IMR-90 (cell line): Measurements from ENCODE around the gene ARRDC5. TPM values are rescaled to one million over a fixed set of nuclear protein-coding genes. Genes with fewer than 3 reads are reported as not detected.

Experiments used
- ATAC-seq: fragments of 200-7000 bp; cut with Tn5 transposase; 2 replicates; pipeline ENCODE4 v1.9.1; 2020; ENCODE audit warnings: low read depth, mild to moderate bottlenecking, moderate library complexity
- BruUV-seq: library from RNA; stranded (reverse); fragments of 400-500 nt; replicated peaks from 2 replicates; lab custom pipeline; 2021; lab: Mats Ljungman, UMichigan
- CTCF ChIA-PET: fragments of 300-600 bp; formaldehyde crosslinking; extraction: SDS; loops from one replicate; lab custom pipeline; 2021; ENCODE audit warnings: antibody characterized with exemption; lab: Yijun Ruan, JAX
- POLR2A ChIA-PET: fragments of 300-600 bp; sonication (Branson Sonifier 250); formaldehyde crosslinking; loops from one replicate; lab custom pipeline; 2022; ENCODE audit warnings: antibody characterized with exemption; ENCODE audit not compliant: unreplicated experiment; lab: Charles Lee
- DNase-seq: peaks from one replicate; pipeline ENCODE4 v3.0.0; 2013
- H2AFZ ChIP-seq: replicated peaks from 2 replicates; pipeline ENCODE3; 2013; ENCODE audit warnings: low read length, mild to moderate bottlenecking; ENCODE audit not compliant: poor library complexity
- H2AK5ac ChIP-seq: 2 replicates; pipeline ENCODE4 v1.6.1; 2013; ENCODE audit warnings: low read depth, low read length, inconsistent platforms
- H2AK9ac ChIP-seq: replicated peaks from 2 replicates; pipeline ENCODE3; 2013; ENCODE audit warnings: mild to moderate bottlenecking, low read depth, low read length, moderate library complexity; ENCODE audit not compliant: poor library complexity
- H2BK120ac ChIP-seq: 2 replicates; pipeline ENCODE4 v1.6.1; 2013; ENCODE audit warnings: low read depth, low read length, inconsistent platforms
- H2BK15ac ChIP-seq: 3 replicates; pipeline ENCODE4 v1.6.1; 2013; ENCODE audit warnings: low read depth, low read length, inconsistent platforms
- H2BK20ac ChIP-seq: 2 replicates; pipeline ENCODE4 v1.6.1; 2013; ENCODE audit warnings: low read depth, mild to moderate bottlenecking, inconsistent platforms, low read length, moderate library complexity
- H2BK5ac ChIP-seq: 2 replicates; pipeline ENCODE4 v1.6.1; 2013; ENCODE audit warnings: mild to moderate bottlenecking, low read depth, low read length, inconsistent platforms; ENCODE audit not compliant: poor library complexity, severe bottlenecking
- H3K14ac ChIP-seq: replicated peaks from 2 replicates; pipeline ENCODE4 v1.6.1; 2013; ENCODE audit warnings: low read depth, low read length, inconsistent platforms
- H3K18ac ChIP-seq: 2 replicates; pipeline ENCODE4 v1.6.1; 2013; ENCODE audit warnings: low read depth, low read length, control low read depth
- H3K23ac ChIP-seq: 2 replicates; pipeline ENCODE4 v1.6.1; 2013; ENCODE audit warnings: low read depth, low read length, inconsistent platforms
- H3K27ac ChIP-seq: 2 replicates; pipeline ENCODE4 v1.5.1; 2013; ENCODE audit warnings: mild to moderate bottlenecking, control low read depth, low read length; ENCODE audit not compliant: insufficient read depth
- H3K27me3 ChIP-seq: 2 replicates; pipeline ENCODE4 v1.6.1; 2013; ENCODE audit warnings: low read length; ENCODE audit not compliant: control insufficient read depth, insufficient read depth
- H3K36me3 ChIP-seq: 2 replicates; pipeline ENCODE4 v1.6.1; 2013; ENCODE audit warnings: low read length, mixed read lengths; ENCODE audit not compliant: control insufficient read depth, insufficient read depth
- H3K4ac ChIP-seq: 2 replicates; pipeline ENCODE4 v1.6.1; 2013; ENCODE audit warnings: low read depth, low read length, inconsistent platforms
- H3K4me1 ChIP-seq: 2 replicates; pipeline ENCODE4 v1.6.1; 2013; ENCODE audit warnings: low read length, mixed read lengths; ENCODE audit not compliant: control insufficient read depth, insufficient read depth
- H3K4me2 ChIP-seq: 2 replicates; pipeline ENCODE4 v1.6.1; 2013; ENCODE audit warnings: low read depth, mild to moderate bottlenecking, control low read depth, low read length, moderate library complexity
- H3K4me3 ChIP-seq: 2 replicates; pipeline ENCODE4 v1.5.1; 2013; ENCODE audit warnings: low read depth, mild to moderate bottlenecking, control low read depth, low read length, moderate library complexity; ENCODE audit not compliant: insufficient read depth
- H3K56ac ChIP-seq: 2 replicates; pipeline ENCODE4 v1.6.1; 2013; ENCODE audit warnings: low read length, inconsistent platforms; ENCODE audit not compliant: insufficient read depth; ENCODE audit errors: extremely low read depth
- H3K79me1 ChIP-seq, 2 experiments: 2 replicates each; pipeline ENCODE4 v1.6.1; 2013; ENCODE audit warnings: low read length in 2 of 2, inconsistent platforms in 1 of 2, low read depth in 1 of 2
- H3K9ac ChIP-seq: 2 replicates; pipeline ENCODE4 v1.6.1; 2013; ENCODE audit warnings: low read depth, low read length, control low read depth
- H3K9me1 ChIP-seq: 2 replicates; pipeline ENCODE4 v1.6.1; 2013; ENCODE audit warnings: low read length, inconsistent platforms; ENCODE audit not compliant: insufficient read depth
- H3K9me3 ChIP-seq: 2 replicates; pipeline ENCODE4 v1.6.1; 2013; ENCODE audit warnings: low read length; ENCODE audit not compliant: control insufficient read depth, insufficient read depth
- H4K20me1 ChIP-seq: 2 replicates; pipeline ENCODE4 v1.6.1; 2013; ENCODE audit warnings: low read length, inconsistent platforms; ENCODE audit not compliant: insufficient read depth
- H4K5ac ChIP-seq: 2 replicates; pipeline ENCODE4 v1.6.1; 2013; ENCODE audit warnings: mild to moderate bottlenecking, low read depth, low read length, control low read depth
- H4K8ac ChIP-seq, 2 experiments: 2 replicates each; pipeline ENCODE4 v1.6.1; 2013; ENCODE audit warnings: low read depth in 2 of 2, low read length in 2 of 2, control low read depth in 1 of 2, inconsistent platforms in 1 of 2
- H4K91ac ChIP-seq: 2 replicates; pipeline ENCODE4 v1.6.1; 2013; ENCODE audit warnings: low read depth, low read length, inconsistent platforms; ENCODE audit not compliant: insufficient read depth
- BHLHE40 ChIP-seq: fragments of 150-350 bp; IDR thresholded peaks from 2 replicates; pipeline ENCODE4 v1.6.1; 2016; ENCODE audit warnings: mild to moderate bottlenecking, low read depth, low read length
- ELK1 ChIP-seq: fragments of 150-350 bp; IDR thresholded peaks from 2 replicates; pipeline ENCODE4 v1.6.1; 2016; ENCODE audit warnings: low read depth, mild to moderate bottlenecking, low read length, moderate library complexity, borderline replicate concordance
- FOS ChIP-seq: fragments of 150-350 bp; IDR thresholded peaks from 2 replicates; pipeline ENCODE4 v1.6.1; 2016; ENCODE audit warnings: low read depth, low read length
- MAFK ChIP-seq: IDR thresholded peaks from 2 replicates; pipeline ENCODE4 v1.6.1; 2012; ENCODE audit warnings: low read depth, low read length, improper control_type of control experiment
- MAZ ChIP-seq: IDR thresholded peaks from 2 replicates; pipeline ENCODE4 v1.6.1; 2012; ENCODE audit warnings: low read depth, mild to moderate bottlenecking, low read length, improper control_type of control experiment, moderate library complexity, borderline replicate concordance
- MXI1 ChIP-seq: IDR thresholded peaks from 2 replicates; pipeline ENCODE4 v1.6.1; 2012; ENCODE audit warnings: low read depth, mild to moderate bottlenecking, low read length, moderate library complexity, borderline replicate concordance
- POLR2A ChIP-seq: IDR thresholded peaks from 2 replicates; pipeline ENCODE4 v1.6.1; 2012; ENCODE audit warnings: mild to moderate bottlenecking, low read depth, low read length
- RAD21 ChIP-seq: IDR thresholded peaks from 2 replicates; pipeline ENCODE4 v1.6.1; 2012; ENCODE audit warnings: low read length, improper control_type of control experiment
- RCOR1 ChIP-seq: IDR thresholded peaks from 2 replicates; pipeline ENCODE4 v1.6.1; 2012; ENCODE audit warnings: mild to moderate bottlenecking, low read length, improper control_type of control experiment; ENCODE audit not compliant: insufficient replicate concordance
- RFX5 ChIP-seq: IDR thresholded peaks from 2 replicates; pipeline ENCODE4 v1.8.0; 2012; ENCODE audit warnings: low read depth, mild to moderate bottlenecking, low read length, moderate library complexity
- WGBS, 2 experiments: methylation state at CpG; one replicate each; pipeline versions ENCODE4 v1.1.5 to v1.1.7; 2013; ENCODE audit warnings: missing lambda C conversion rate in 2 of 2; ENCODE audit not compliant: insufficient read length in 1 of 2; ENCODE audit errors: extremely low coverage in 2 of 2; 5-methylcytosine and 5-hydroxymethylcytosine counted together
- dilution Hi-C: fragments of 300-500 bp; cut with HindIII; formaldehyde crosslinking; loops from one replicate; pipeline ENCODE4 v1.14.3; 2018; ENCODE audit warnings: low sequenced_read_pairs; ENCODE audit not compliant: unreplicated experiment
- in situ Hi-C: fragments of 300-500 bp; cut with MboI; formaldehyde crosslinking; loops from 3 replicates; pipeline ENCODE4 v1.14.3; 2019; ENCODE audit warnings: low sequenced_read_pairs, inconsistent platforms, mixed read lengths
- intact Hi-C: fragments of 100-400 bp; cut with micrococcal nuclease; formaldehyde crosslinking; loops from 2 replicates; pipeline ENCODE4 v1.10.0; 2022
- polyA plus RNA-seq, 3 experiments: library from polyadenylated mRNA; depleted of rRNA; stranded (reverse); fragments of >200 nt; gene quantifications; 2 replicates each; pipeline ENCODE4 v1.2.3, GENCODE V29; 2012; ENCODE audit warnings: low replicate concordance in 1 of 3
- total RNA-seq: library from RNA; depleted of rRNA; stranded (reverse); fragments of >200 nt; gene quantifications from 2 replicates; pipeline ENCODE4 v1.2.3, GENCODE V29; 2012

Gene ARRDC5
- total and polyA plus RNA-seq, 2 of the 4 experiments (the other 2 are of a cell fraction) = not detected

- peak overlapping the region; percentile 93 for H2AK9ac ChIP-seq
- H2BK20ac ChIP-seq = peak overlapping the region; percentile 65
- peak overlapping the region; percentile 83 for H2AFZ ChIP-seq
- H3K9me1 ChIP-seq = peaks cover 6% of the 10 kb centered on the region; the same call in 1 of the 2 replicates
- H2BK120ac ChIP-seq = peak overlapping the region; percentile 82
- TF ChIP-seq MXI1 (no peak), RAD21 (no peak), BHLHE40 (peak; percentile 7; the same call in 1 of the 2 replicates), ELK1 (no peak), RCOR1 (peak; percentile 96), MAZ (peak; percentile 77), FOS (peak; percentile 94), MAFK (no peak), POLR2A (no peak), RFX5 (no peak)
- no peak overlapping the region for H3K56ac ChIP-seq
- peak overlapping the region; percentile 84 for H2AK5ac ChIP-seq
- H3K27ac ChIP-seq = peak overlapping the region; percentile 69
- POLR2A ChIA-PET = interaction anchor here (0.6 to 1.5 kb wide), 3 partner anchors 11 to 151 kb away, joined by 3 to 10 read pairs (median 3); no protein-coding TSS in a partner anchor
- no TSS peak for BruUV-seq
- H3K4me1 ChIP-seq = no peaks in the 10 kb centered on the region
- peak overlapping the region; percentile 7 for H3K18ac ChIP-seq
- H4K8ac ChIP-seq = peak overlapping the region; percentile 1 to 74; a peak in 2 of 4 replicates
- peak overlapping the region; percentile 81 for H3K4ac ChIP-seq
- in situ Hi-C loops (loop anchor here (5.0 kb wide), 2 partner anchors 42 to 162 kb away; no protein-coding TSS in a partner anchor), intact Hi-C loops (no loop called here), dilution Hi-C loops (no loop called here)
- no peak overlapping the region for H3K4me2 ChIP-seq
- CTCF ChIA-PET = interaction anchor here (0.7 kb wide), 1 partner anchor 41 kb away, joined by 4 read pairs; no protein-coding TSS in a partner anchor
- peak overlapping the region; percentile 91 for H4K91ac ChIP-seq
- H4K20me1 ChIP-seq = peaks cover 13% of the 10 kb centered on the region
- no peaks in the 10 kb centered on the region for H3K27me3 ChIP-seq
- H3K36me3 ChIP-seq = no peaks in the 10 kb centered on the region
- H3K9ac ChIP-seq = no peak overlapping the region
- no peak overlapping the region for H3K4me3 ChIP-seq
- peak overlapping the region; percentile 65 for H3K14ac ChIP-seq
- peaks cover 6 to 30% of the 10 kb centered on the region in 2 experiments; a peak in 3 of 4 replicates for H3K79me1 ChIP-seq
- H4K5ac ChIP-seq = peak overlapping the region; percentile 31
- WGBS, 2 experiments = 42% methylated on average over 2 of the region's 10 CpGs; no CpG with 5 or more reads in 1 of the 2 experiments
- peak overlapping the region; percentile 88; the same call in 2 of the 3 replicates for H2BK15ac ChIP-seq
- 0 out of 2 replicates have a peak overlapping the region, but pooled peaks have one; percentile 26 for H3K23ac ChIP-seq
- peak overlapping the region; percentile 74 for H2BK5ac ChIP-seq
- DNase-seq (peak; percentile 92), ATAC-seq (peak; percentile 62)
- no peaks in the 10 kb centered on the region for H3K9me3 ChIP-seq
Observed at GRCh38 chr19:4870025-4870700, 32.5 kb downstream of the ARRDC5 start.
